HEK293 (cell line): ENCODE measurements around the gene PAK6.

Experiments used
- BCL11A ChIP-seq: fragments of 450-650 bp; formaldehyde crosslinking; IDR thresholded peaks from 2 replicates; pipeline ENCODE4 v1.5.1; 2016; ENCODE audit warnings: low read depth, missing biosample characterization, missing genetic modification characterization
- EGR2 ChIP-seq: fragments of 450-650 bp; formaldehyde crosslinking; IDR thresholded peaks from 2 replicates; pipeline ENCODE4 v1.5.1; 2016; ENCODE audit warnings: low read depth, missing biosample characterization, missing genetic modification characterization
- GLI4 ChIP-seq: fragments of 450-650 bp; formaldehyde crosslinking; IDR thresholded peaks from 2 replicates; pipeline ENCODE4 v1.5.1; 2016; ENCODE audit warnings: missing biosample characterization, missing genetic modification characterization
- GLIS2 ChIP-seq: fragments of 450-650 bp; formaldehyde crosslinking; IDR thresholded peaks from 2 replicates; pipeline ENCODE4 v1.5.1; 2016; ENCODE audit warnings: missing biosample characterization, missing genetic modification characterization
- KLF10 ChIP-seq: fragments of 450-650 bp; IDR thresholded peaks from 2 replicates; pipeline ENCODE4 v1.5.1; 2018; ENCODE audit warnings: missing biosample characterization, mild to moderate bottlenecking, missing genetic modification characterization
- KLF8 ChIP-seq: fragments of 450-650 bp; formaldehyde crosslinking; IDR thresholded peaks from 2 replicates; pipeline ENCODE4 v1.5.1; 2016; ENCODE audit warnings: missing biosample characterization, missing genetic modification characterization
- MZF1 ChIP-seq: fragments of 450-650 bp; formaldehyde crosslinking; IDR thresholded peaks from 2 replicates; pipeline ENCODE4 v1.5.1; 2017; ENCODE audit warnings: missing biosample characterization, missing genetic modification characterization, borderline replicate concordance
- OSR2 ChIP-seq: fragments of 450-650 bp; formaldehyde crosslinking; IDR thresholded peaks from 2 replicates; pipeline ENCODE4 v1.5.1; 2016; ENCODE audit warnings: missing biosample characterization, missing genetic modification characterization
- ZEB2 ChIP-seq: fragments of 450-650 bp; formaldehyde crosslinking; IDR thresholded peaks from 2 replicates; pipeline ENCODE4 v1.5.1; 2016; ENCODE audit warnings: missing biosample characterization, missing genetic modification characterization
- ZFP3 ChIP-seq: fragments of 450-650 bp; formaldehyde crosslinking; IDR thresholded peaks from 2 replicates; pipeline ENCODE4 v1.5.1; 2016; ENCODE audit warnings: low read depth, missing biosample characterization, missing genetic modification characterization
- ZNF157 ChIP-seq: fragments of 450-650 bp; formaldehyde crosslinking; IDR thresholded peaks from 2 replicates; pipeline ENCODE4 v1.5.1; 2016; ENCODE audit warnings: missing biosample characterization, missing genetic modification characterization
- ZNF175 ChIP-seq: fragments of 450-650 bp; formaldehyde crosslinking; IDR thresholded peaks from 2 replicates; pipeline ENCODE4 v1.5.1; 2016; ENCODE audit warnings: missing biosample characterization, missing genetic modification characterization
- ZNF266 ChIP-seq: fragments of 450-650 bp; formaldehyde crosslinking; IDR thresholded peaks from 2 replicates; pipeline ENCODE4 v1.5.1; 2016; ENCODE audit warnings: missing biosample characterization, missing genetic modification characterization, low read depth
- ZNF274 ChIP-seq, 2 experiments: fragments of 200-500 bp in 1 of 2; fragments of 450-650 bp in 1 of 2; sonication (Bioruptor generic) in 1 of 2; formaldehyde crosslinking in 1 of 2; IDR thresholded peaks; 2 replicates each; pipeline versions ENCODE4 v1.5.1 to v1.6.1; 2014 to 2016; ENCODE audit warnings: borderline replicate concordance in 1 of 2, inconsistent platforms in 1 of 2, low read length in 1 of 2, missing biosample characterization in 1 of 2, missing genetic modification characterization in 1 of 2
- ZNF324 ChIP-seq: fragments of 450-650 bp; formaldehyde crosslinking; IDR thresholded peaks from 2 replicates; pipeline ENCODE4 v1.5.1; 2016; ENCODE audit warnings: missing biosample characterization, missing genetic modification characterization
- ZNF350 ChIP-seq: fragments of 450-650 bp; formaldehyde crosslinking; IDR thresholded peaks from 2 replicates; pipeline ENCODE4 v1.5.0; 2017; ENCODE audit warnings: missing biosample characterization, mild to moderate bottlenecking, missing genetic modification characterization
- ZNF571 ChIP-seq: fragments of 450-650 bp; formaldehyde crosslinking; IDR thresholded peaks from 2 replicates; pipeline ENCODE4 v1.5.0; 2017; ENCODE audit warnings: missing biosample characterization, missing genetic modification characterization
- ZNF596 ChIP-seq: fragments of 450-650 bp; IDR thresholded peaks from 2 replicates; pipeline ENCODE4 v1.5.0; 2018; ENCODE audit warnings: missing biosample characterization, mild to moderate bottlenecking, missing genetic modification characterization, moderate library complexity
- ZNF629 ChIP-seq: fragments of 450-650 bp; formaldehyde crosslinking; IDR thresholded peaks from 2 replicates; pipeline ENCODE4 v1.5.1; 2017; ENCODE audit warnings: missing biosample characterization, missing genetic modification characterization
- ZNF664 ChIP-seq: fragments of 450-650 bp; formaldehyde crosslinking; IDR thresholded peaks from 2 replicates; pipeline ENCODE4 v1.5.1; 2016; ENCODE audit warnings: missing biosample characterization, missing genetic modification characterization
- ZNF747 ChIP-seq: fragments of 450-650 bp; formaldehyde crosslinking; IDR thresholded peaks from 2 replicates; pipeline ENCODE4 v1.5.1; 2016; ENCODE audit warnings: missing biosample characterization, missing genetic modification characterization
- ZNF776 ChIP-seq: fragments of 450-650 bp; formaldehyde crosslinking; IDR thresholded peaks from 2 replicates; pipeline ENCODE4 v1.5.0; 2017; ENCODE audit warnings: missing biosample characterization, missing genetic modification characterization, borderline replicate concordance
- ZNF791 ChIP-seq: fragments of 450-650 bp; formaldehyde crosslinking; IDR thresholded peaks from 2 replicates; pipeline ENCODE4 v1.5.1; 2016; ENCODE audit warnings: missing biosample characterization, missing genetic modification characterization
- ZSCAN16 ChIP-seq: fragments of 450-650 bp; formaldehyde crosslinking; IDR thresholded peaks from 2 replicates; pipeline ENCODE4 v1.5.1; 2016; ENCODE audit warnings: missing biosample characterization, missing genetic modification characterization
- ZSCAN23 ChIP-seq: fragments of 450-650 bp; formaldehyde crosslinking; IDR thresholded peaks from 2 replicates; pipeline ENCODE4 v1.5.1; 2016; ENCODE audit warnings: missing biosample characterization, missing genetic modification characterization
- TF ChIP-seq, protein P1 (sequence below): fragments of 450-650 bp; formaldehyde crosslinking; IDR thresholded peaks from 2 replicates; pipeline ENCODE4 v1.5.1; 2016; ENCODE audit warnings: missing biosample characterization, missing genetic modification characterization
- TF ChIP-seq, protein P2 (sequence below): fragments of 450-650 bp; formaldehyde crosslinking; optimal IDR thresholded peaks from 2 replicates; pipeline ENCODE3; 2016; ENCODE audit warnings: missing biosample characterization, mild to moderate bottlenecking, missing genetic modification characterization
- TF ChIP-seq, protein P3 (sequence below): fragments of 450-650 bp; formaldehyde crosslinking; IDR thresholded peaks from 2 replicates; pipeline ENCODE4 v1.5.1; 2016; ENCODE audit warnings: missing biosample characterization, missing genetic modification characterization
- TF ChIP-seq, protein P4 (sequence below): fragments of 450-650 bp; formaldehyde crosslinking; conservative IDR thresholded peaks from 2 replicates; pipeline ENCODE4 v1.5.1; 2016; ENCODE audit warnings: low read depth, missing biosample characterization, missing genetic modification characterization

Gene PAK6

DNA sequence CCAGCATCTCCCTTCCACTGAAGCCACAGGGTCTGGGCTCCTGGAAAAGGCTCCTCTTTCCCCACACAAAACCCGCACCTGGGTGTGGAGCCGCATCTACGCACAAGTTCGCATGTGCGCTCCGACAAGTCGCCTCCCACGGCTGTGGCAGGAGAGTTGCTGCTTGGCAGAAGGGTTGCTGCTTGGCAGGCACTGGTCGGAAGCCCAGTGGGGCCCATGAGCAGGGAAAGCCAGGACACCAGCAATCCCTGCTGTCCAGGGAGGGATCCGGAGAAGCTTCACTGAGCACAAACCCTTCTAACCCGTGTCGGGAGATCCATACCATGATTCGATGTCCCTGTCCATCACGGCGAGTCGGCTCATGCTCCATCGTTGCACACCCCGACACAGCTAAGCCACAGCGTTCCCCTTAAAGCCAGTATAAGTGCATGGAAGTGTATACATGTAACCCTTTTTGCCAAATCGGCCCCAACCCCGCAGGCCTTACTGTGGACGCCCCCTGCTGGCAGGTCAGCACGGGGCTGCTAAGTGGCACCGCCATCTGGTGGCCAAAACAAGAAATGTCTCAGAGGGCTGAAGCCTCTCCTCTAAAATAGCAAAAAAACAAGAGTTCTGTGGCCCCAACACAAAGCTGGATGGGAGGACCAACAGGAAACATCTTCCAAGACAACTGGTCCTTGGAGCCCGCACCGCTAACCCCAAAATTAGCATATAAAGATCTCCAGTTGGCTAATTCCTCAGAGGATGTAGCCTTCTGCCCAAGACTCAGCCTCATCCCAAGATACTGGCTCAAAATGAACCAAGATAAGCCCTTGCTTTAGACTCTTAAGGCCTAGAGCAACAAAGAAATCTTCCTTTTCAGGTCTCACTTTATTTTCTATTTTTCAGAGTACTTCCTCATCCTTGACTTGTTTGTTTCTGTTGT, 35.7 kb downstream of the PAK6 start (continued):
- TF ChIP-seq, protein P1, sequence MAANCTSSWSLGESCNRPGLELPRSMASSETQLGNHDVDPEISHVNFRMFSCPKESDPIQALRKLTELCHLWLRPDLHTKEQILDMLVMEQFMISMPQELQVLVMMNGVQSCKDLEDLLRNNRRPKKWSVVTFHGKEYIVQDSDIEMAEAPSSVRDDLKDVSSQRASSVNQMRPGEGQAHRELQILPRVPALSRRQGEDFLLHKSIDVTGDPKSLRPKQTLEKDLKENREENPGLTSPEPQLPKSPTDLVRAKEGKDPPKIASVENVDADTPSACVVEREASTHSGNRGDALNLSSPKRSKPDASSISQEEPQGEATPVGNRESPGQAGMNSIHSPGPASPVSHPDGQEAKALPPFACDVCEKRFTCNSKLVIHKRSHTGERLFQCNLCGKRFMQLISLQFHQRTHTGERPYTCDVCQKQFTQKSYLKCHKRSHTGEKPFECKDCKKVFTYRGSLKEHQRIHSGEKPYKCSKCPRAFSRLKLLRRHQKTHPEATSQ (tag by site-specific recombination): no peak
- TF ChIP-seq ZNF747 (tag by site-specific recombination) (no peak), ZNF266 (tag by site-specific recombination) (no peak), KLF8 (0 out of 2 replicates have a peak, but pooled peaks have one; percentile 35), ZNF776 (tag by site-specific recombination) (no peak), ZNF596 (no peak), KLF10 (tag by site-specific recombination) (peak; percentile 12; the same call in 1 of the 2 replicates), ZNF629 (tag by site-specific recombination) (peak; percentile 27; the same call in 1 of the 2 replicates), GLI4 (tag by site-specific recombination) (no peak), BCL11A (tag by site-specific recombination) (no peak), OSR2 (tag by site-specific recombination) (no peak), ZEB2 (tag by site-specific recombination) (peak; percentile 46; the same call in 1 of the 2 replicates), ZFP3 (tag by site-specific recombination) (no peak), ZSCAN16 (tag by site-specific recombination) (no peak), ZNF274 (IDR thresholded peaks at IDR 0.05; ENCODE audit: low read length) (no peak), ZNF274 (tag by site-specific recombination; IDR thresholded peaks at IDR 0.05; ENCODE audit: borderline replicate concordance) (no peak), ZNF664 (tag by site-specific recombination) (no peak), ZNF350 (tag by site-specific recombination) (no peak), ZNF791 (tag by site-specific recombination) (no peak), MZF1 (tag by site-specific recombination) (no peak), GLIS2 (tag by site-specific recombination) (no peak), EGR2 (no peak), ZNF157 (tag by site-specific recombination) (no peak), ZNF175 (tag by site-specific recombination) (no peak), ZNF324 (tag by site-specific recombination) (no peak), ZSCAN23 (tag by site-specific recombination) (no peak), ZNF571 (no peak)
- TF ChIP-seq, protein P2, sequence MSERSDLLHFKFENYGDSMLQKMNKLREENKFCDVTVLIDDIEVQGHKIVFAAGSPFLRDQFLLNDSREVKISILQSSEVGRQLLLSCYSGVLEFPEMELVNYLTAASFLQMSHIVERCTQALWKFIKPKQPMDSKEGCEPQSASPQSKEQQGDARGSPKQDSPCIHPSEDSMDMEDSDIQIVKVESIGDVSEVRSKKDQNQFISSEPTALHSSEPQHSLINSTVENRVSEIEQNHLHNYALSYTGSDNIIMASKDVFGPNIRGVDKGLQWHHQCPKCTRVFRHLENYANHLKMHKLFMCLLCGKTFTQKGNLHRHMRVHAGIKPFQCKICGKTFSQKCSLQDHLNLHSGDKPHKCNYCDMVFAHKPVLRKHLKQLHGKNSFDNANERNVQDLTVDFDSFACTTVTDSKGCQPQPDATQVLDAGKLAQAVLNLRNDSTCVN (tag by site-specific recombination): no peak
- TF ChIP-seq, protein P3, sequence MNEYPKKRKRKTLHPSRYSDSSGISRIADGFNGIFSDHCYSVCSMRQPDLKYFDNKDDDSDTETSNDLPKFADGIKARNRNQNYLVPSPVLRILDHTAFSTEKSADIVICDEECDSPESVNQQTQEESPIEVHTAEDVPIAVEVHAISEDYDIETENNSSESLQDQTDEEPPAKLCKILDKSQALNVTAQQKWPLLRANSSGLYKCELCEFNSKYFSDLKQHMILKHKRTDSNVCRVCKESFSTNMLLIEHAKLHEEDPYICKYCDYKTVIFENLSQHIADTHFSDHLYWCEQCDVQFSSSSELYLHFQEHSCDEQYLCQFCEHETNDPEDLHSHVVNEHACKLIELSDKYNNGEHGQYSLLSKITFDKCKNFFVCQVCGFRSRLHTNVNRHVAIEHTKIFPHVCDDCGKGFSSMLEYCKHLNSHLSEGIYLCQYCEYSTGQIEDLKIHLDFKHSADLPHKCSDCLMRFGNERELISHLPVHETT: no peak
- TF ChIP-seq, protein P4, sequence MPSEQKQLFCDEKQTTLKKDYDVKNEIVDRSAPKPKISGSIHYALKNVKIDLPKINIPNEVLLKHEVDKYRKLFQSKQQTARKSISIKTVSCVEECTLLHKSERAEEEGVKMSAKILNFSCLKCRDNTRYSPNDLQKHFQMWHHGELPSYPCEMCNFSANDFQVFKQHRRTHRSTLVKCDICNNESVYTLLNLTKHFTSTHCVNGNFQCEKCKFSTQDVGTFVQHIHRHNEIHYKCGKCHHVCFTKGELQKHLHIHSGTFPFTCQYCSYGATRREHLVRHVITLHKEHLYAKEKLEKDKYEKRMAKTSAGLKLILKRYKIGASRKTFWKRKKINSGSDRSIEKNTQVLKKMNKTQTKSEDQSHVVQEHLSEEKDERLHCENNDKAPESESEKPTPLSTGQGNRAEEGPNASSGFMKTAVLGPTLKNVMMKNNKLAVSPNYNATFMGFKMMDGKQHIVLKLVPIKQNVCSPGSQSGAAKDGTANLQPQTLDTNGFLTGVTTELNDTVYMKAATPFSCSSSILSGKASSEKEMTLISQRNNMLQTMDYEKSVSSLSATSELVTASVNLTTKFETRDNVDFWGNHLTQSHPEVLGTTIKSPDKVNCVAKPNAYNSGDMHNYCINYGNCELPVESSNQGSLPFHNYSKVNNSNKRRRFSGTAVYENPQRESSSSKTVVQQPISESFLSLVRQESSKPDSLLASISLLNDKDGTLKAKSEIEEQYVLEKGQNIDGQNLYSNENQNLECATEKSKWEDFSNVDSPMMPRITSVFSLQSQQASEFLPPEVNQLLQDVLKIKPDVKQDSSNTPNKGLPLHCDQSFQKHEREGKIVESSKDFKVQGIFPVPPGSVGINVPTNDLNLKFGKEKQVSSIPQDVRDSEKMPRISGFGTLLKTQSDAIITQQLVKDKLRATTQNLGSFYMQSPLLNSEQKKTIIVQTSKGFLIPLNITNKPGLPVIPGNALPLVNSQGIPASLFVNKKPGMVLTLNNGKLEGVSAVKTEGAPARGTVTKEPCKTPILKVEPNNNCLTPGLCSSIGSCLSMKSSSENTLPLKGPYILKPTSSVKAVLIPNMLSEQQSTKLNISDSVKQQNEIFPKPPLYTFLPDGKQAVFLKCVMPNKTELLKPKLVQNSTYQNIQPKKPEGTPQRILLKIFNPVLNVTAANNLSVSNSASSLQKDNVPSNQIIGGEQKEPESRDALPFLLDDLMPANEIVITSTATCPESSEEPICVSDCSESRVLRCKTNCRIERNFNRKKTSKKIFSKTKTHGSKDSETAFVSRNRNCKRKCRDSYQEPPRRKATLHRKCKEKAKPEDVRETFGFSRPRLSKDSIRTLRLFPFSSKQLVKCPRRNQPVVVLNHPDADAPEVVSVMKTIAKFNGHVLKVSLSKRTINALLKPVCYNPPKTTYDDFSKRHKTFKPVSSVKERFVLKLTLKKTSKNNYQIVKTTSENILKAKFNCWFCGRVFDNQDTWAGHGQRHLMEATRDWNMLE: no peak
